HEK293T (cell line): Measurements from ENCODE around the gene KLHL20.

Source experiments
- ARNT ChIP-seq: fragments of 450-650 bp; IDR thresholded peaks from 2 replicates; pipeline ENCODE4 v1.6.1; 2017; ENCODE audit warnings: mild to moderate bottlenecking
- FOXA1 ChIP-seq: fragments of 450-650 bp; IDR thresholded peaks from 2 replicates; pipeline ENCODE4 v1.6.1; 2016; ENCODE audit warnings: mild to moderate bottlenecking
- FOXK2 ChIP-seq: fragments of 450-650 bp; IDR thresholded peaks from 2 replicates; pipeline ENCODE4 v1.6.1; 2016; ENCODE audit warnings: mild to moderate bottlenecking
- FOXM1 ChIP-seq: fragments of 450-650 bp; IDR thresholded peaks from 2 replicates; pipeline ENCODE4 v1.6.1; 2017; ENCODE audit warnings: mild to moderate bottlenecking, borderline replicate concordance
- SP1 ChIP-seq: fragments of 450-650 bp; IDR thresholded peaks from 2 replicates; pipeline ENCODE4 v1.6.1; 2017
- SUZ12 ChIP-seq: fragments of 450-650 bp; IDR thresholded peaks from 2 replicates; pipeline ENCODE4 v1.6.1; 2016; ENCODE audit warnings: mild to moderate bottlenecking
- TF ChIP-seq, protein P1 (sequence below): fragments of 450-650 bp; IDR thresholded peaks from 2 replicates; pipeline ENCODE4 v1.6.1; 2016

DNA sequence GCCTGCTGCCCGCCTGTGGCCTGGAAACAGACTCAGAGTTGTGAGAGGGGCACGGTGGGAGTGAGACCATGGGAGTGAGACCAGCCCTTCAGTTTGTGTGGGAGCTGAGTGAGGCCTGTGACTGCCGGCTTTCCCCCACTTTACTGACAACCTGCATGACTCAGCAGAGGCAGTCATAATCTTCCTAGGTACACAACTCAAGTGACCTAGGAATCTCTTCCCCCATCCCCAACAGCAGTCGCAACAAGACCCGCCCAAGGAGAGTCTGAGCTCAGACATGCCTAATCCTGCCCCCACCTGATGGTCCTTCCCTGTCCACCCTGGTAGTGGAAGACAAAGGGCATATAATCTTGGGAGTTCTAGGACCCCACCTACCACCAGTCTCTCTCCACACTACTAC lies 44.2 kb downstream of the KLHL20 start:
- TF ChIP-seq SUZ12 (no peak), SP1 (no peak), ARNT (no peak), FOXK2 (no peak), FOXA1 (no peak), FOXM1 (no peak)
- TF ChIP-seq, protein P1, sequence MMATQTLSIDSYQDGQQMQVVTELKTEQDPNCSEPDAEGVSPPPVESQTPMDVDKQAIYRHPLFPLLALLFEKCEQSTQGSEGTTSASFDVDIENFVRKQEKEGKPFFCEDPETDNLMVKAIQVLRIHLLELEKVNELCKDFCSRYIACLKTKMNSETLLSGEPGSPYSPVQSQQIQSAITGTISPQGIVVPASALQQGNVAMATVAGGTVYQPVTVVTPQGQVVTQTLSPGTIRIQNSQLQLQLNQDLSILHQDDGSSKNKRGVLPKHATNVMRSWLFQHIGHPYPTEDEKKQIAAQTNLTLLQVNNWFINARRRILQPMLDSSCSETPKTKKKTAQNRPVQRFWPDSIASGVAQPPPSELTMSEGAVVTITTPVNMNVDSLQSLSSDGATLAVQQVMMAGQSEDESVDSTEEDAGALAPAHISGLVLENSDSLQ, result no peak
